Measurements from ENCODE around the gene PDK4. TPM values are rescaled to one million over a fixed set of nuclear protein-coding genes. Genes with fewer than 3 reads are reported as not detected.
A peak's percentile ranks its signal among the peaks of the same experiment; 100 is the strongest.

The PDK4 gene
- total RNA-seq, 2 donors from 2014 or later, result 11.1 to 27.6 TPM

DNA sequence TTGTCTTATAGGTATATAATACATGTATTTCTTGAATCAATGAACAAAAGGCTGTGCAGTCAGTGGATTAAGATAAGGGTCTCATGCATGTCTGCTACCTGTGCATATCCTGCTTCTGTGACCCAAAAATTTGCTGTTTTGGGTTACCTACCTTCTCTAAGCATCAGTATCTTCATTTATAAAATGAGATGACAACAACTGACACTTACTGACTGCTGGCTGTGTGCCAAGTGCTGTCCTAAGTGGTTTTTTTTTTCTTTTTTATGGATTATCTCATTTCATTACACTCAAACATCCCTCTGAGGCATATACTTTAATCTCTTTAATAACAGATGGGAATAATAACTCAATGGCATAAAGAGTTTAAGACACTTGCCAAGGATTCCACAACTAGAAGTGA lies 2.1 kb downstream of the PDK4 start:
- TF ChIP-seq, protein P1, sequence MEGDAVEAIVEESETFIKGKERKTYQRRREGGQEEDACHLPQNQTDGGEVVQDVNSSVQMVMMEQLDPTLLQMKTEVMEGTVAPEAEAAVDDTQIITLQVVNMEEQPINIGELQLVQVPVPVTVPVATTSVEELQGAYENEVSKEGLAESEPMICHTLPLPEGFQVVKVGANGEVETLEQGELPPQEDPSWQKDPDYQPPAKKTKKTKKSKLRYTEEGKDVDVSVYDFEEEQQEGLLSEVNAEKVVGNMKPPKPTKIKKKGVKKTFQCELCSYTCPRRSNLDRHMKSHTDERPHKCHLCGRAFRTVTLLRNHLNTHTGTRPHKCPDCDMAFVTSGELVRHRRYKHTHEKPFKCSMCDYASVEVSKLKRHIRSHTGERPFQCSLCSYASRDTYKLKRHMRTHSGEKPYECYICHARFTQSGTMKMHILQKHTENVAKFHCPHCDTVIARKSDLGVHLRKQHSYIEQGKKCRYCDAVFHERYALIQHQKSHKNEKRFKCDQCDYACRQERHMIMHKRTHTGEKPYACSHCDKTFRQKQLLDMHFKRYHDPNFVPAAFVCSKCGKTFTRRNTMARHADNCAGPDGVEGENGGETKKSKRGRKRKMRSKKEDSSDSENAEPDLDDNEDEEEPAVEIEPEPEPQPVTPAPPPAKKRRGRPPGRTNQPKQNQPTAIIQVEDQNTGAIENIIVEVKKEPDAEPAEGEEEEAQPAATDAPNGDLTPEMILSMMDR (IDR thresholded peaks at IDR 0.05), result no peak
- intact Hi-C loops (cut with DNase I), result loop anchor here (10.0 kb wide), 1 partner anchor 81 kb away; no protein-coding TSS in a partner anchor
- no peak for DNase-seq
- H3K4me3 ChIP-seq, result peak overlapping the region; percentile 7
- no peaks in the 10 kb centered on the region for H3K36me3 ChIP-seq
- no peak overlapping the region for H3K27ac ChIP-seq
- H3K9me3 ChIP-seq, result no peaks in the 10 kb centered on the region
- H3K4me1 ChIP-seq, result no peaks in the 10 kb centered on the region
- H3K27me3 ChIP-seq, result no peaks in the 10 kb centered on the region
- peak overlapping the region in 1 of 2 donors; percentile 35 for H3K9ac ChIP-seq (ENCODE audit: low read depth in 2 of 2, low read length in 2 of 2)

DNA sequence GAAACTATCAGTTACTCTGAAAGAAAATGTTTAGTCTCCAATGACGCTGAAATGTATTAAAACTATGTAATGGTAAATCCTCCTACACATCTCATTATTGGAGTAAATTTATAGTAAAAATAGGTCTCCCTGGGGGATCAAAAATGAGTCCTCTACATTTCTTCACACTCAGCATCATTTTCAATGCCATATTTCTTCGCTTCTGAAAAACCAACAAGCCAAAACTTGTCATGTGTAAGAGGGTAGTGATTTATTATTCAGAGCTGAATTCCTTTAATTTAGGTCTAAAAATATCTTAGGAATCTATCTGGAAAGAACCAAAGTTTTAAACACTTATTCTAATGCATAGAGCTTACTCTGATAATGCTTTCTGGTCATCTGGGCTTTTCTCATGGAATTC lies 3.0 kb downstream of the PDK4 start:
- no peaks in the 10 kb centered on the region for H3K27me3 ChIP-seq
- intact Hi-C loops (cut with DNase I), result loop anchor here (10.0 kb wide), 1 partner anchor 81 kb away; no protein-coding TSS in a partner anchor
- TF ChIP-seq, protein P1 (IDR thresholded peaks at IDR 0.05), result no peak
- H3K4me3 ChIP-seq, result no peak overlapping the region
- no peak for DNase-seq
- H3K9me3 ChIP-seq, result no peaks in the 10 kb centered on the region
- H3K9ac ChIP-seq (ENCODE audit: low read depth in 2 of 2, low read length in 2 of 2), result no peak overlapping the region
- H3K27ac ChIP-seq, result no peak overlapping the region
- H3K36me3 ChIP-seq, result no peaks in the 10 kb centered on the region
- no peaks in the 10 kb centered on the region for H3K4me1 ChIP-seq

DNA sequence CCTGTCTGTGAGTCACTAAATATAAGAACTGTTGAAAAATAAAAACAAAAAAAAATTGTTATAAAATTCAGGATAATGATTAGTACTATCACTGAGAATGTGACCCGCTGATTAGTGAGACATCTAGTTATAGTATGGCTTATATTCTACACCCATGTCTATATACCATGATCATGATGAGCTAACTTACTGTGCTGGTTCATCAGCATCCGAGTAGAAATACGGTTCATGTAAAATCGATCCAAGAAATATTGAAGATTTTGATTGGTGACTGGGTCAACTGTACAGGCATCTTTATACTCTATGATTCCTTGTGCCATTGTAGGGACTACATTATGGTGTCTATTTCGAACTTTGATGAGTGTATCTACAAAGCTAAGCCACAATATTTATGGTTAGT lies 3.7 kb downstream of the PDK4 start:
- H3K36me3 ChIP-seq, result no peaks in the 10 kb centered on the region
- intact Hi-C loops (cut with DNase I), result loop anchor here (10.0 kb wide), 1 partner anchor 82 kb away; no protein-coding TSS in a partner anchor
- no peaks in the 10 kb centered on the region for H3K4me1 ChIP-seq
- H3K9ac ChIP-seq (ENCODE audit: low read depth in 2 of 2, low read length in 2 of 2), result no peak overlapping the region
- no peak overlapping the region for H3K27ac ChIP-seq
- no peaks in the 10 kb centered on the region for H3K27me3 ChIP-seq
- TF ChIP-seq, protein P1 (IDR thresholded peaks at IDR 0.05), result no peak
- no peaks in the 10 kb centered on the region for H3K9me3 ChIP-seq
- no peak for DNase-seq
- no peak overlapping the region for H3K4me3 ChIP-seq

DNA sequence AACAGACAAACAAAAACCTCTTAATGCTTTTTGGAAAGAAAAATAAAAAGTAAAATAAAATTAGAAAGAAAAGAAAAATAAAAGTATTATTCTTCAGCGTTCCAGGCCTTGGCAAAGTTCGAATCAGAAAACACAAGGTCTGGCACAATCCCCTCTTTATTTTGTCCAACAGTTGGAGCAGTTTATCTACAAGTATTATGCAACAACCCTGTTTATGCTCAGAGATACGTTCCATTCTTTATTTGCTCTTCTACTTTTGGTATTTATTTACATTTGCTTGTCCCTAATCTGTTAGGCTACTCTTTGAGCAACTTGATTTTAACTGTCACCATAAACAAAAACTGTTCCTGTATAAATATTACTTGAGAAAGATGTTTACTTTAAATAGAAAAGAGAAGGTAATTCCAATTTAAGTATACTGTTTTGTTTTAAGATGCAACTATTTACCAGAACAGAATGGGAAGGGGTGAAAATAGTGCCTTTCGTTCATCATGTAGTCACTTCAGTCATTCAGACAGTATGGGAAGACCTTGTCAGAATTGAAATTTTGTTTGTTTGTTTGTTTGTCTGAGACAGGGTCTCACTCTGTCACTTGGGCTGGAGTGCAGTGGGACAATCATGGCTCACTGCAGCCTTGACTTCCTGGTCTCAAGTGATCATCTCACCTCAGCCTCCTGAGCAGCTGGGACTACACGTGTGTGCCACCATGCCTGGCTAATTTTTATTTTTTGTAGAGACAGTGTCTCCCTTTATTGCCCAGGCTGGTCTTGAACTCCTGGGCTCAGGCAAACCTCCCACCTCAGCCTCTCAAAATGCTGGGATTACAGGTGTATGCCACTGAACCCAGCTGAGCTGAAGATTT lies 5.7 kb downstream of the PDK4 start:
- DNase-seq, result no peak
- Histone ChIP-seq H3K4me3 (no peak overlapping the region), H3K4me1 (no peaks in the 10 kb centered on the region), H3K9me3 (no peaks in the 10 kb centered on the region), H3K27me3 (no peaks in the 10 kb centered on the region), H3K36me3 (no peaks in the 10 kb centered on the region), H3K9ac (ENCODE audit: low read depth in 2 of 2, low read length in 2 of 2) (no peak overlapping the region), H3K27ac (no peak overlapping the region)
- intact Hi-C loops (cut with DNase I), result loop anchor here (10.0 kb wide), 1 partner anchor 84 kb away; no protein-coding TSS in a partner anchor
- TF ChIP-seq, protein P1 (IDR thresholded peaks at IDR 0.05), result no peak

DNA sequence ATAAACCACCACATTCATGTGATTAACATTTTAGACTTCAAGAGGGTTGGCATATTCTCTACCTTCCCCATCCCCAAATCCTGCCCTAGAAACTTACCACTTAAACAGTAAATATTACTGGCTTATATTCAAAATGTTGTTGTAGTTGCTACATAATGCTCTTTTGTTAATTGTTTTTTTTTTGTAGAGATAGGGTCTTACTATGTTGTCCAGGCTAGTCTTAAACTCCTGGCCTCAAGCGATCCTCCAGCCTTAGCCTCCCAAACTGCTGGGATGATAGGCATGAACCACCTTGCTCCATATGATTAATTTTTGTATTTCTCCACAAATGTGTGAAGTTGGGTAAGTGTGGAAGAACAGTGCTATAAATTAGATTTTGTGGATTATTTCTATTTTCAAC lies 6.5 kb downstream of the PDK4 start:
- TF ChIP-seq, protein P1 (IDR thresholded peaks at IDR 0.05), result no peak
- H3K36me3 ChIP-seq, result no peaks in the 10 kb centered on the region

More for the DNA sequence above, 6.5 kb downstream of the PDK4 start:
- intact Hi-C loops (cut with DNase I), result loop anchor here (10.0 kb wide), 1 partner anchor 85 kb away; no protein-coding TSS in a partner anchor
- DNase-seq, result no peak
- Histone ChIP-seq H3K27ac (no peak overlapping the region), H3K27me3 (no peaks in the 10 kb centered on the region), H3K4me1 (no peaks in the 10 kb centered on the region), H3K9ac (ENCODE audit: low read depth in 2 of 2, low read length in 2 of 2) (no peak overlapping the region), H3K4me3 (no peak overlapping the region), H3K9me3 (no peaks in the 10 kb centered on the region)
